ENCODE measurements around the gene ARL6IP1.
A peak's percentile ranks its signal among the peaks of the same experiment; 100 is the strongest.

Gene ARL6IP1

GRCh38 chr16:18801145-18801972 lies at the start of gene ARL6IP1:
ARL6IP1 (minus strand) TSS chr16:18801549; CDS start chr16:18801466, 83 bp downstream.
- no peak for TF ChIP-seq JUND (IDR thresholded peaks at IDR 0.05; ENCODE audit: low read depth)
- in situ Hi-C loops (cut with HindIII; ENCODE audit: low pct_unique_long_range_greater_than_20kb, low sequenced_read_pairs), result no loop called here
- DNase-seq (ENCODE audit: low read depth in 1 of 2, low spot score in 1 of 2), result peak; percentile 92 to 100

DNA sequence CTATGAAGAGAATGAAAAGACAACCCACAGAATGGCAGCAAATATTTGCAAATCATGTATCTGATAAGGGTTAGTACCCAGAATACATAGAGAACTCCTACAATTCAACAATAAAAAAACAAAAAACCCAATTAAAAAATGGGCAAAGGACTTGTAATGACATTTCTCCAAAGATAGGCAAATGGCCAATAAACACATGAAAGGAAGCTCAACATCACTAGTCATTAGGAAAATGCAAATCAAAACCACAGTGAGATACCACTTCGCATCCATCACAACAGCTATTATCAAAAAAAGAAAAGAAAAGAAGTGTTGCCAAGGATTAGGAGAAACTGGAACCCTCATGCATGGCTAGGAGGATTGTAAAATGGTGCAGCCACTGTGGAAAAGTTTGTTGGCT lies 45.1 kb upstream of the ARL6IP1 start:
- in situ Hi-C loops (cut with HindIII; ENCODE audit: low pct_unique_long_range_greater_than_20kb, low sequenced_read_pairs), result no loop called here
- no peak for DNase-seq (ENCODE audit: low read depth in 1 of 2, low spot score in 1 of 2)
- no peak for TF ChIP-seq JUND (IDR thresholded peaks at IDR 0.05; ENCODE audit: low read depth)

GRCh38 chr16:18842565-18842964 lies 41.2 kb upstream of the ARL6IP1 start:
- DNase-seq (ENCODE audit: low read depth in 1 of 2, low spot score in 1 of 2), result no peak
- in situ Hi-C loops (cut with HindIII; ENCODE audit: low pct_unique_long_range_greater_than_20kb, low sequenced_read_pairs), result no loop called here
- TF ChIP-seq JUND (IDR thresholded peaks at IDR 0.05; ENCODE audit: low read depth), result no peak

DNA sequence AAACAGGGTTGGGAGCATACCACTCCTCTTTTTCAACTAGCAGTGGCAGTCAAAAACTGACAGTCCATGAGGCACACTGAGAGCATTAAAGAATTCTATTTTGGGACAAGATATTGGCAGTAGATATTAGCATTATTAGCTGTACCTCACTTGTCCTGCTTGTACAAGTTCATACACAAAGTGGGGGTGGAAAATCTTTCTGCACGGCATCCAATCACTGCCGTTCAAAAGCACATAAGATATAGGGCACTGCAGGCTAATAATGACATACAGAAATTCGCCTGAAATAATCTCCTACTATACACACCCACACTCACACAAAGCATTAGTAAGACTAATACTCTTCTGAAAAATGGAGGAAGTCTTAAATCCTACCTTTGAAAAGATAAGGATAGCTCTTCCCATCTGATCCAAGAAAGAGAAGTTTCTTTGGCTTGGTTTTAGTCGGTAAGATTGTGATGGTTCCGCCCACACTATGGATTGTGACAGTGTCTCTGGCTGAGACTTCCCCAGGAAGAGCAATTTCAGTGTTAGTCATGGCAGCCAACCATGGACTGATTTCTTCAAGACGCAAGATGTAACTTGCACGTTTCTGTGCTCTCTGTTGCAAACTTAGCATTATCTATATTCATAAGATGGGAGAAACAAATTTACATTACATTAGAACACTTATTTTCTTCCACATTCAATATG lies 40.6 kb upstream of the ARL6IP1 start:
- DNase-seq (ENCODE audit: low read depth in 1 of 2, low spot score in 1 of 2), result no peak
- TF ChIP-seq JUND (IDR thresholded peaks at IDR 0.05; ENCODE audit: low read depth), result no peak

GRCh38 chr16:18839555-18839954 lies 38.2 kb upstream of the ARL6IP1 start:
- in situ Hi-C loops (cut with HindIII; ENCODE audit: low pct_unique_long_range_greater_than_20kb, low sequenced_read_pairs), result no loop called here
- TF ChIP-seq JUND (IDR thresholded peaks at IDR 0.05; ENCODE audit: low read depth), result no peak
- peak; percentile 5 to 80 for DNase-seq (ENCODE audit: low read depth in 1 of 2, low spot score in 1 of 2)

More for the DNA sequence above, 40.6 kb upstream of the ARL6IP1 start:
- in situ Hi-C loops (cut with HindIII; ENCODE audit: low pct_unique_long_range_greater_than_20kb, low sequenced_read_pairs), result no loop called here

- in situ Hi-C loops (cut with HindIII; ENCODE audit: low pct_unique_long_range_greater_than_20kb, low sequenced_read_pairs), result no loop called here
- no peak for TF ChIP-seq JUND (IDR thresholded peaks at IDR 0.05; ENCODE audit: low read depth)
- DNase-seq (ENCODE audit: low read depth in 1 of 2, low spot score in 1 of 2), result no peak
Measured at GRCh38 chr16:18836702-18837101, 35.4 kb upstream of the ARL6IP1 start.

DNA sequence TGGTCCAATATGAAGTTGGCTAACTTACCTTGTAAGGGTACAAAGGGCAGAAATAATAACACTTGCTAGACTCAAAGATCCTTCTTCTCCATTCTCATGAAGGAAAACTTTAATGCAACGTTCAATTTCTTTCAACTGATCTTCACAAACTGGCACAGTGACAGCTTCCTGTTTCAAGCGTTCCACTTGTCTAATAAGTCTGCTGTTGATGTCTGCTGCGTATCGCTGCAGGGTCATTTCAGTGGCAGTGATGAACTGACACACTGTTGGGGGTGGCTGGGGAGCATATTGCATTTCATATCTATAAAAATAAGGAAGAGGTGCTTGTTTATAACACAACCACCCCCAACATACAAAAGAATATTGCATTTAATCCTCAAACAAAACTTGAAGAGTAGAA lies 33.5 kb upstream of the ARL6IP1 start:
- no peak for DNase-seq (ENCODE audit: low read depth in 1 of 2, low spot score in 1 of 2)
- in situ Hi-C loops (cut with HindIII; ENCODE audit: low pct_unique_long_range_greater_than_20kb, low sequenced_read_pairs), result no loop called here
- TF ChIP-seq JUND (IDR thresholded peaks at IDR 0.05; ENCODE audit: low read depth), result no peak

GRCh38 chr16:18833707-18834505 lies 32.6 kb upstream of the ARL6IP1 start:
- no peak for TF ChIP-seq JUND (IDR thresholded peaks at IDR 0.05; ENCODE audit: low read depth)
- in situ Hi-C loops (cut with HindIII; ENCODE audit: low pct_unique_long_range_greater_than_20kb, low sequenced_read_pairs), result no loop called here
- peak in 1 of 2 experiments; percentile 26 for DNase-seq (ENCODE audit: low read depth in 1 of 2, low spot score in 1 of 2)

DNA sequence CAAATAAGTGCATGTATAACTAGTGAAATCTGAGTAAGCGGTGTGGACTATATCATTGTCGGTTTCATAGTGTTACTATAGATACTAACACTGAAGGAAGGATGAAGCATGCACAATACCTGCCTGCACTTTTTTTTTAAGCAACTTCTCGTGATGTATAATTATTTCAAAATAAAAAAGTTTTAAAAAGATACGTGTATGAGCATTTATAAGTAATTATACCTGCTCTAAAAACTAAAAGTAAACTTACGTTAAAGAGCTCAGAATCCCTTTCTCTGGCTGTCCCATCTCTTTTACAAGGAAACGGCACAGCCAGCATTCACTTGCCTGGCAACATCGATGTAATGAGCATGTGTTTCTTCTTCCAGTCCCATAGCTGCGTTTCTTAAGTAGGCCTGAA lies 31.3 kb upstream of the ARL6IP1 start:
- in situ Hi-C loops (cut with HindIII; ENCODE audit: low pct_unique_long_range_greater_than_20kb, low sequenced_read_pairs), result no loop called here
- no peak for DNase-seq (ENCODE audit: low read depth in 1 of 2, low spot score in 1 of 2)
- no peak for TF ChIP-seq JUND (IDR thresholded peaks at IDR 0.05; ENCODE audit: low read depth)

DNA sequence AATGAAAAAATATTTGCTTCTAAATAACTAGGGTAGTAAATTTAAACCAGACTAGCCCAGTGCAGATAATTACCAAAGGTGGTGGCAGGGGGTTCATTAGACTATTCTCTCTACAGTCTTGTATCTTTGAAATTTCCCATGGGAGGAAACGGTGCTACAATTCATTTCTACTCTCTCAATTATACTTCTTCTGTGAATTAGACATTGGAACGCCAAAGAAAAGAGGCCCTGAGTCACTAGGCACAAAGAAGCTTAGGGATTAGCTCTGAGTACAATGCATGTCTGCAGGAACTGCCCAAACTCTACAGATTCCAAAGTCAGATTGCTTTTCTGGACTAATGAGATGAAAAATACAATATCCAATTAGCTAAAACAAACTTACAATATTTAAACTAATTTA lies 30.7 kb upstream of the ARL6IP1 start:
- in situ Hi-C loops (cut with HindIII; ENCODE audit: low pct_unique_long_range_greater_than_20kb, low sequenced_read_pairs), result no loop called here
- no peak for TF ChIP-seq JUND (IDR thresholded peaks at IDR 0.05; ENCODE audit: low read depth)

DNA sequence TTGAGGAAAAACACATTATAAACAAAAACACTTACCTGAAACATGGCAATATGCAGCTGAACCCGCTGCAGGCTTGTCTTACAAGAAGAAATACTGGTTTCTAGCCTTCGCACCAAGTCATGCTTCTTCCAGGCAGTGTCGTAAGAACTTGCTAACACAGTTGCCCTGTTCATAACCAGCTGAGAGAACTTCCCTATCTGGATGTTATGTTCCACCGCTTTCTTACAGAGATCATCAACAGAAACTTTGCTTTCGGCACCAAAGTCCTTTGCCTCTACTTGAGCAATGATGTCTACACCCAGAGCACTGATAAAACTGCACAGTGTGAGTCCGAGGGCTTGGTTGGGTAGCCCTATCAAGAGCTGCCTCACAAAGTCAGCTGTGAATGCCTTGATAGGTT lies 27.9 kb upstream of the ARL6IP1 start:
- in situ Hi-C loops (cut with HindIII; ENCODE audit: low pct_unique_long_range_greater_than_20kb, low sequenced_read_pairs), result no loop called here
- no peak for DNase-seq (ENCODE audit: low read depth in 1 of 2, low spot score in 1 of 2)
- no peak for TF ChIP-seq JUND (IDR thresholded peaks at IDR 0.05; ENCODE audit: low read depth)

More for the DNA sequence above, 30.7 kb upstream of the ARL6IP1 start:
- no peak for DNase-seq (ENCODE audit: low read depth in 1 of 2, low spot score in 1 of 2)

GRCh38 chr16:18827890-18828289 lies 26.5 kb upstream of the ARL6IP1 start:
- in situ Hi-C loops (cut with HindIII; ENCODE audit: low pct_unique_long_range_greater_than_20kb, low sequenced_read_pairs), result no loop called here
- DNase-seq (ENCODE audit: low read depth in 1 of 2, low spot score in 1 of 2), result no peak
- TF ChIP-seq JUND (IDR thresholded peaks at IDR 0.05; ENCODE audit: low read depth), result no peak
